Measurements from ENCODE around the gene NEK8. TPM values are rescaled to one million over a fixed set of nuclear protein-coding genes. Genes with fewer than 3 reads are reported as not detected.

The NEK8 gene
- total and polyA plus RNA-seq, 12 donors: 0.38 to 2.8 (median 1.1) TPM

DNA sequence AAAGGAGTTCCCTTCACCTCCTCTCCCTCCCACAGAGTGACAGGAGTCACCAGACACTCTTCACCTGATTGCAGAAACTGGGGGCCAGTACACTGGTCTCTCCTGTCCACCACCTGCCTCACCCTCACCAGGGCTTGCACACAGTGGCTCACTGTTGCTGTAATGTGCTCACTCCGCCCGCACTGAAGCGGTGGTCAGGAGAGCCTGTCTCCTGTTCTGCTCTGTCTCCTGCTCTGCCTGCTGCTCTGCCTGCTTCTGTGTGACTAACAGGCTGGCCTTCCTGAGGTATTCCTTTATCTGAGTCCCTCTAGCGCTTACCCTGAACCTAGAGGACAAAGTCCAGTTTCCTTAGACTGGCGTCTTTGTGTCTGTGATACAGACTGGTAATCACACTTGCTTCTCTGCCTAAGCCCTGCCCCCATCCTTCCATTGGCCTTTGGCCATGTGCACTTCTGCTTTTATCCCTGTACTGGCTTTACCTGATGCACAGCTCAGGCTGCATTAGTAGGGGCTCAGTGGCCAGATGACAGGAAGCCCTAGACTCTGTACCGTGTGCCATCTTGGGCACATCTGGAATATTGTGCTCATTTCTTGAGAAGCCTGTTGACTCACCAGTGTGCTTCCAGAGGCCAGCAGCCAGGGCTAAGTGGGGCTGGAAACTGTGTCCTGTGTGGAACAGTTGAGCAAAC is 30.2 kb upstream of the NEK8 start:
- TF ChIP-seq, protein P1, sequence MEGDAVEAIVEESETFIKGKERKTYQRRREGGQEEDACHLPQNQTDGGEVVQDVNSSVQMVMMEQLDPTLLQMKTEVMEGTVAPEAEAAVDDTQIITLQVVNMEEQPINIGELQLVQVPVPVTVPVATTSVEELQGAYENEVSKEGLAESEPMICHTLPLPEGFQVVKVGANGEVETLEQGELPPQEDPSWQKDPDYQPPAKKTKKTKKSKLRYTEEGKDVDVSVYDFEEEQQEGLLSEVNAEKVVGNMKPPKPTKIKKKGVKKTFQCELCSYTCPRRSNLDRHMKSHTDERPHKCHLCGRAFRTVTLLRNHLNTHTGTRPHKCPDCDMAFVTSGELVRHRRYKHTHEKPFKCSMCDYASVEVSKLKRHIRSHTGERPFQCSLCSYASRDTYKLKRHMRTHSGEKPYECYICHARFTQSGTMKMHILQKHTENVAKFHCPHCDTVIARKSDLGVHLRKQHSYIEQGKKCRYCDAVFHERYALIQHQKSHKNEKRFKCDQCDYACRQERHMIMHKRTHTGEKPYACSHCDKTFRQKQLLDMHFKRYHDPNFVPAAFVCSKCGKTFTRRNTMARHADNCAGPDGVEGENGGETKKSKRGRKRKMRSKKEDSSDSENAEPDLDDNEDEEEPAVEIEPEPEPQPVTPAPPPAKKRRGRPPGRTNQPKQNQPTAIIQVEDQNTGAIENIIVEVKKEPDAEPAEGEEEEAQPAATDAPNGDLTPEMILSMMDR (IDR thresholded peaks at IDR 0.05): no peak
- H3K9me3 ChIP-seq: no peaks in the 10 kb centered on the region
- no peak overlapping the region for H3K27ac ChIP-seq
- ATAC-seq (no peak), DNase-seq (no peak)
- 89% methylated on average over 6 of the region's 6 CpGs for WGBS, 2 donors
- no peaks in the 10 kb centered on the region for H3K27me3 ChIP-seq
- H3K4me1 ChIP-seq: no peaks in the 10 kb centered on the region
- intact Hi-C loops (cut with DNase I): no loop called here
- peaks cover 5 to 100% (median 96%) of the 10 kb centered on the region in 9 donors for H3K36me3 ChIP-seq
- H3K4me3 ChIP-seq: no peak overlapping the region

DNA sequence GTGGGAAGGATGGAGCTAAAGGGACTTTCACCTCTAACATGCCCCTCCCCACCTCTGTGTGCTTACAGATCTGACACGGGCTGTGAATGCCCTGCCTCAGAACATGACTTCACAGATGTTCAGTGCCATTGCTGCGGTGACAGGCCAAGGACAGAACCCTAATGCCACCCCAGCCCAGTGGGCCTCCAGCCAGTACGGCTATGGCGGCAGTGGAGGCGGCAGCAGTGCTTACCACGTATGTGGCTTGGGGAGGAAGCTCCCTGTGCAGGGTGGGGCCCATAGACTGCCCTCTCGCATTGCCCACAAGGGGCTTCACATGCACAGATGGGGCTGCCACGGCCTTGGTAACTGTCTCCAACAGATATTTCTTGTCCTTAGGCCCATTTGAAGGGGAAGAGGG is 28.3 kb upstream of the NEK8 start:
- Histone ChIP-seq H3K4me1 (no peaks in the 10 kb centered on the region), H3K4me3 (no peak overlapping the region), H3K36me3 (peaks cover 5 to 98% (median 81%) of the 10 kb centered on the region in 9 donors), H3K9me3 (no peaks in the 10 kb centered on the region), H3K27ac (no peak overlapping the region), H3K27me3 (no peaks in the 10 kb centered on the region)
- TF ChIP-seq, protein P1 (IDR thresholded peaks at IDR 0.05): no peak
- DNase-seq (no peak), ATAC-seq (no peak)
- intact Hi-C loops (cut with DNase I): loop anchor here in 2 of 10 donors (5.0 kb wide), 2 partner anchors 48 to 517 kb away; no protein-coding TSS in a partner anchor
- 86 to 88% methylated on average over 8 of the region's 8 CpGs for WGBS, 2 donors

GRCh38 chr17:28700830-28701492 is 27.6 kb upstream of the NEK8 start:
- H3K27ac ChIP-seq: no peak overlapping the region
- peaks cover 5 to 91% (median 74%) of the 10 kb centered on the region in 9 donors for H3K36me3 ChIP-seq
- no peaks in the 10 kb centered on the region for H3K4me1 ChIP-seq
- intact Hi-C loops (cut with DNase I): loop anchor here in 2 of 10 donors (5.0 kb wide), 2 partner anchors 49 to 516 kb away; no protein-coding TSS in a partner anchor
- no peaks in the 10 kb centered on the region for H3K9me3 ChIP-seq
- no peak overlapping the region for H3K4me3 ChIP-seq
- DNase-seq (no peak), ATAC-seq (no peak)
- TF ChIP-seq, protein P1 (IDR thresholded peaks at IDR 0.05): no peak
- no peaks in the 10 kb centered on the region for H3K27me3 ChIP-seq
- 90 to 91% methylated on average over 10 of the region's 10 CpGs for WGBS, 2 donors

- H3K27ac ChIP-seq: no peak overlapping the region
- DNase-seq (no peak), ATAC-seq (no peak)
- H3K36me3 ChIP-seq: peaks cover 5 to 79% (median 62%) of the 10 kb centered on the region in 9 donors
- TF ChIP-seq, protein P1 (IDR thresholded peaks at IDR 0.05): no peak
- no peak overlapping the region for H3K4me3 ChIP-seq
- no peaks in the 10 kb centered on the region for H3K9me3 ChIP-seq
- WGBS, 2 donors: 75 to 76% methylated on average over 10 of the region's 10 CpGs
- no peaks in the 10 kb centered on the region for H3K27me3 ChIP-seq
- intact Hi-C loops (cut with DNase I): loop anchor here in 2 of 10 donors (5.0 kb wide), 2 partner anchors 50 to 515 kb away; no protein-coding TSS in a partner anchor
- no peaks in the 10 kb centered on the region for H3K4me1 ChIP-seq
Observed at GRCh38 chr17:28702026-28702751, 26.4 kb upstream of the NEK8 start.
